ENCODE measurements around the gene MEIKIN.

The MEIKIN gene

GRCh38 chr5:131945551-131946168 lies at the start of gene MEIKIN:
MEIKIN (minus strand) TSS chr5:131945663; CDS start chr5:131945505, 158 bp downstream.
- DNase-seq, result no peak

- no peak for DNase-seq
These were observed 49.2 kb upstream of the MEIKIN start for GRCh38 chr5:131994533-131995226.

GRCh38 chr5:131994090-131994489 lies 48.6 kb upstream of the MEIKIN start:
- DNase-seq, result no peak

- DNase-seq, result no peak
These were observed 48.2 kb upstream of the MEIKIN start for GRCh38 chr5:131993676-131994075.

- no peak for DNase-seq
These were observed 46.9 kb upstream of the MEIKIN start for GRCh38 chr5:131992370-131992769.

GRCh38 chr5:131991593-131992324 lies 46.3 kb upstream of the MEIKIN start:
- no peak for DNase-seq

GRCh38 chr5:131990716-131991115 lies 45.3 kb upstream of the MEIKIN start:
- DNase-seq, result no peak

GRCh38 chr5:131988601-131989000 lies 43.1 kb upstream of the MEIKIN start:
- no peak for DNase-seq

GRCh38 chr5:131987251-131987650 lies 41.8 kb upstream of the MEIKIN start:
- no peak for DNase-seq

GRCh38 chr5:131986161-131986912 lies 40.9 kb upstream of the MEIKIN start:
- DNase-seq, result no peak

GRCh38 chr5:131984956-131985665 lies 39.6 kb upstream of the MEIKIN start:
- DNase-seq, result no peak

GRCh38 chr5:131983244-131983771 lies 37.8 kb upstream of the MEIKIN start:
- no peak for DNase-seq

- DNase-seq, result no peak
These were observed 36.1 kb upstream of the MEIKIN start for GRCh38 chr5:131981516-131981915.

GRCh38 chr5:131980696-131981095 lies 35.2 kb upstream of the MEIKIN start:
- no peak for DNase-seq

GRCh38 chr5:131979816-131980215 lies 34.4 kb upstream of the MEIKIN start:
- DNase-seq, result no peak

- no peak for DNase-seq
These were observed 31.7 kb upstream of the MEIKIN start for GRCh38 chr5:131977212-131977604.

- no peak for DNase-seq
These were observed 31.1 kb upstream of the MEIKIN start for GRCh38 chr5:131976414-131977211.

- no peak for DNase-seq
These were observed 29.7 kb upstream of the MEIKIN start for GRCh38 chr5:131974956-131975726.

- no peak for DNase-seq
These were observed 29.1 kb upstream of the MEIKIN start for GRCh38 chr5:131974622-131974955.

GRCh38 chr5:131974016-131974415 lies 28.6 kb upstream of the MEIKIN start:
- no peak for DNase-seq
